Measurements from ENCODE around the gene GPHN. TPM values are rescaled to one million over a fixed set of nuclear protein-coding genes. Genes with fewer than 3 reads are reported as not detected.
A peak's percentile ranks its signal among the peaks of the same experiment; 100 is the strongest.

The GPHN gene
- polyA plus RNA-seq, 2 of the 4 experiments (the other 2 are of a cell fraction), result 12.7 to 15.5 TPM

GRCh38 chr14:66619952-66620351 is 112.0 kb downstream of the GPHN start:
- DNase-seq (ENCODE audit: low read depth in 1 of 2, low spot score in 1 of 2) (no peak), FAIRE-seq (no peak), ATAC-seq (no peak)
- H3K27ac ChIP-seq, result no peak overlapping the region
- H3K4me1 ChIP-seq, result no peaks in the 10 kb centered on the region
- CTCF ChIA-PET, result no interaction called here
- WGBS (ENCODE audit: missing lambda C conversion rate), result 88% methylated on average over 2 of the region's 2 CpGs
- POLR2A ChIA-PET, result no interaction called here
- no peak overlapping the region for H3K4me2 ChIP-seq
- TF ChIP-seq REST (IDR thresholded peaks at IDR 0.05) (no peak), E2F6 (IDR thresholded peaks at IDR 0.05; ENCODE audit: borderline replicate concordance, low read depth) (no peak), KDM5A (IDR thresholded peaks at IDR 0.05) (no peak), CBX2 (IDR thresholded peaks at IDR 0.05; ENCODE audit: borderline replicate concordance, low read depth) (no peak), HOXB5 (CRISPR knock-in tag; IDR thresholded peaks at IDR 0.05) (no peak), RARB (CRISPR knock-in tag; IDR thresholded peaks at IDR 0.05) (no peak), RNF2 (IDR thresholded peaks at IDR 0.05; ENCODE audit: borderline replicate concordance, low read depth) (no peak), MAX (IDR thresholded peaks at IDR 0.05) (no peak), MAZ (IDR thresholded peaks at IDR 0.05; ENCODE audit: borderline replicate concordance, low read depth, low read length) (no peak), FOSB (CRISPR knock-in tag; IDR thresholded peaks at IDR 0.05) (no peak), TP53 (CRISPR knock-in tag; IDR thresholded peaks at IDR 0.05) (no peak)
- no peak overlapping the region for H3K4me3 ChIP-seq
- peaks cover 18% of the 10 kb centered on the region for H3K9me3 ChIP-seq

GRCh38 chr14:66623838-66624237 is 115.9 kb downstream of the GPHN start:
- ChIA-PET POLR2A (no interaction called here), CTCF (interaction anchor here (0.9 to 2.4 kb wide), 25 partner anchors 8 to 662 kb away, joined by 3 to 7 read pairs (median 4); no protein-coding TSS in a partner anchor)
- no peak overlapping the region for H3K4me3 ChIP-seq
- ATAC-seq (peak; percentile 56 to 57; a peak in 4 of 6 replicates), FAIRE-seq (no peak), DNase-seq (ENCODE audit: low read depth in 1 of 2, low spot score in 1 of 2) (no peak)
- H3K4me2 ChIP-seq, result no peak overlapping the region
- H3K27ac ChIP-seq, result no peak overlapping the region
- WGBS (ENCODE audit: missing lambda C conversion rate), result 78% methylated on average over 4 of the region's 4 CpGs
- H3K4me1 ChIP-seq, result no peaks in the 10 kb centered on the region
- H3K9me3 ChIP-seq, result peaks cover 8% of the 10 kb centered on the region; the same call in 2 of the 3 replicates
- no peak for TF ChIP-seq PHF8 (IDR thresholded peaks at IDR 0.05; ENCODE audit: borderline replicate concordance, low read depth)
- TF ChIP-seq HDAC2 (IDR thresholded peaks at IDR 0.05), result no peak
- TF ChIP-seq HOXA7 (CRISPR knock-in tag; IDR thresholded peaks at IDR 0.05), result no peak
- no peak for TF ChIP-seq ZC3H11A (IDR thresholded peaks at IDR 0.05)
- TF ChIP-seq NPAS2 (CRISPR knock-in tag; IDR thresholded peaks at IDR 0.05; ENCODE audit: borderline replicate concordance), result no peak
- no peak for TF ChIP-seq CBX8 (IDR thresholded peaks at IDR 0.05)
- TF ChIP-seq POLR2AphosphoS2 (conservative IDR thresholded peaks at IDR 0.05; ENCODE audit: low read length), result no peak
- TF ChIP-seq RNF2 (IDR thresholded peaks at IDR 0.05; ENCODE audit: borderline replicate concordance, low read depth), result no peak
- no peak for TF ChIP-seq HOXB13 (CRISPR knock-in tag; IDR thresholded peaks at IDR 0.05; ENCODE audit: low read depth)
- no peak for TF ChIP-seq CBX2 (IDR thresholded peaks at IDR 0.05; ENCODE audit: borderline replicate concordance, low read depth)
- TF ChIP-seq NR3C1 (IDR thresholded peaks at IDR 0.05), result no peak
- TF ChIP-seq FOSL2 (IDR thresholded peaks at IDR 0.05), result no peak
- no peak for TF ChIP-seq FOSL2 (CRISPR knock-in tag; IDR thresholded peaks at IDR 0.05)
- no peak for TF ChIP-seq RCOR1 (IDR thresholded peaks at IDR 0.05; ENCODE audit: low read depth, low read length)
- no peak for TF ChIP-seq RAD21 (conservative IDR thresholded peaks at IDR 0.05 in 1 of 2, IDR thresholded peaks at IDR 0.05 in 1 of 2)
- TF ChIP-seq ZFP36 (IDR thresholded peaks at IDR 0.05; ENCODE audit: borderline replicate concordance, partially characterized antibody), result no peak
- no peak for TF ChIP-seq HEYL (CRISPR knock-in tag; IDR thresholded peaks at IDR 0.05)
- TF ChIP-seq SREBF2 (IDR thresholded peaks at IDR 0.05), result no peak
- TF ChIP-seq NFE2L2 (conservative IDR thresholded peaks at IDR 0.05; ENCODE audit: low read length), result no peak
- no peak for TF ChIP-seq ELK1 (IDR thresholded peaks at IDR 0.05; ENCODE audit: low read depth, low read length)
- no peak for TF ChIP-seq POLR2A (IDR thresholded peaks at IDR 0.05; ENCODE audit: low read length)

Data from A549 (cell line).